HG02588 (cell line): Measurements from ENCODE around the gene EVA1C.
"Not testable (repeated sequence)": the region's sequence is repeated elsewhere in the genome, so short reads cannot be mapped to it uniquely, and the experiment has no call there.

Experiments
- ATAC-seq: cut with Tn5 transposase; IDR thresholded peaks from one replicate; pipeline ENCODE4 v1.9.1; 2021; ENCODE audit warnings: mild to moderate bottlenecking, moderate library complexity; ENCODE audit not compliant: unreplicated experiment

The EVA1C gene

GRCh38 chr21:32424191-32424535 is 11.7 kb downstream of the EVA1C start:
- no peak for ATAC-seq

- ATAC-seq, result no peak
Measured at GRCh38 chr21:32424674-32425073, 12.2 kb downstream of the EVA1C start.

GRCh38 chr21:32425628-32426027 is 13.1 kb downstream of the EVA1C start:
- no peak for ATAC-seq

- ATAC-seq, result no peak
Measured at GRCh38 chr21:32426066-32426465, 13.6 kb downstream of the EVA1C start.

GRCh38 chr21:32426592-32427051 is 14.1 kb downstream of the EVA1C start:
- ATAC-seq, result no peak

GRCh38 chr21:32427958-32428623 is 15.6 kb downstream of the EVA1C start:
- no peak for ATAC-seq

GRCh38 chr21:32432982-32433660 is 20.6 kb downstream of the EVA1C start:
- not testable (repeated sequence) for ATAC-seq

- no peak for ATAC-seq
Measured at GRCh38 chr21:32437729-32438128, 25.2 kb downstream of the EVA1C start.

GRCh38 chr21:32442566-32443318 is 30.2 kb downstream of the EVA1C start:
- no peak for ATAC-seq

- no peak for ATAC-seq
Measured at GRCh38 chr21:32445101-32445500, 32.6 kb downstream of the EVA1C start.

- ATAC-seq, result not testable (repeated sequence)
Measured at GRCh38 chr21:32446440-32446839, 33.9 kb downstream of the EVA1C start.

- no peak for ATAC-seq
Measured at GRCh38 chr21:32447224-32447623, 34.7 kb downstream of the EVA1C start.

- no peak for ATAC-seq
Measured at GRCh38 chr21:32448803-32449594, 36.5 kb downstream of the EVA1C start.

- not testable (repeated sequence) for ATAC-seq
Measured at GRCh38 chr21:32450881-32451701, 38.6 kb downstream of the EVA1C start.

- ATAC-seq, result not testable (repeated sequence)
Measured at GRCh38 chr21:32452191-32452590, 39.7 kb downstream of the EVA1C start.

GRCh38 chr21:32452641-32453040 is 40.1 kb downstream of the EVA1C start:
- no peak for ATAC-seq

GRCh38 chr21:32455548-32455947 is 43.0 kb downstream of the EVA1C start:
- ATAC-seq, result no peak

- no peak for ATAC-seq
Measured at GRCh38 chr21:32456497-32456918, 44.0 kb downstream of the EVA1C start.

GRCh38 chr21:32457360-32457840 is 44.9 kb downstream of the EVA1C start:
- ATAC-seq, result no peak

- no peak for ATAC-seq
Measured at GRCh38 chr21:32457962-32458361, 45.5 kb downstream of the EVA1C start.
